HEK293T (cell line): ENCODE data around the gene IGSF22.

Experiments used
- CTCF ChIA-PET: fragments of 350-600 bp; formaldehyde crosslinking; extraction: SDS; loops from one replicate; lab custom pipeline; 2021; ENCODE audit warnings: antibody characterized with exemption, inconsistent platforms; lab: Yijun Ruan, JAX
- POLR2A ChIA-PET: fragments of 350-600 bp; formaldehyde crosslinking; extraction: SDS; loops from one replicate; lab custom pipeline; 2020; ENCODE audit warnings: antibody characterized with exemption, inconsistent platforms; lab: Yijun Ruan, JAX
- DNase-seq: peaks from one replicate; pipeline ENCODE4 v3.0.0; 2012; ENCODE audit warnings: mixed read lengths; ENCODE audit errors: extremely low spot score
- ARNT ChIP-seq: fragments of 450-650 bp; IDR thresholded peaks from 2 replicates; pipeline ENCODE4 v1.6.1; 2017; ENCODE audit warnings: mild to moderate bottlenecking
- BHLHE40 ChIP-seq: fragments of 450-650 bp; IDR thresholded peaks from 2 replicates; pipeline ENCODE4 v1.6.1; 2016; ENCODE audit warnings: mild to moderate bottlenecking, moderate library complexity, borderline replicate concordance
- CTBP1 ChIP-seq: fragments of 450-650 bp; IDR thresholded peaks from 2 replicates; pipeline ENCODE4 v1.6.1; 2016; ENCODE audit warnings: borderline replicate concordance
- ELF4 ChIP-seq: fragments of 450-650 bp; IDR thresholded peaks from 2 replicates; pipeline ENCODE4 v1.6.1; 2017; ENCODE audit warnings: antibody characterized with exemption
- FOXA1 ChIP-seq: fragments of 450-650 bp; IDR thresholded peaks from 2 replicates; pipeline ENCODE4 v1.6.1; 2016; ENCODE audit warnings: mild to moderate bottlenecking
- FOXK2 ChIP-seq: fragments of 450-650 bp; IDR thresholded peaks from 2 replicates; pipeline ENCODE4 v1.6.1; 2016; ENCODE audit warnings: mild to moderate bottlenecking
- FOXM1 ChIP-seq: fragments of 450-650 bp; IDR thresholded peaks from 2 replicates; pipeline ENCODE4 v1.6.1; 2017; ENCODE audit warnings: mild to moderate bottlenecking, borderline replicate concordance
- HDGF ChIP-seq: fragments of 450-650 bp; IDR thresholded peaks from 2 replicates; pipeline ENCODE4 v1.6.1; 2017; ENCODE audit warnings: antibody characterized with exemption, borderline replicate concordance
- L3MBTL2 ChIP-seq: fragments of 450-650 bp; conservative IDR thresholded peaks from 2 replicates; pipeline ENCODE4 v1.6.1; 2016; ENCODE audit warnings: mild to moderate bottlenecking
- LEF1 ChIP-seq: fragments of 450-650 bp; IDR thresholded peaks from 2 replicates; pipeline ENCODE4 v1.6.1; 2017; ENCODE audit warnings: mild to moderate bottlenecking, borderline replicate concordance
- NFRKB ChIP-seq: fragments of 450-650 bp; IDR thresholded peaks from 2 replicates; pipeline ENCODE4 v1.6.1; 2016; ENCODE audit warnings: mild to moderate bottlenecking, moderate library complexity
- PKNOX1 ChIP-seq: fragments of 450-650 bp; IDR thresholded peaks from 2 replicates; pipeline ENCODE4 v1.6.1; 2016
- SP1 ChIP-seq: fragments of 450-650 bp; IDR thresholded peaks from 2 replicates; pipeline ENCODE4 v1.6.1; 2017
- SUZ12 ChIP-seq: fragments of 450-650 bp; IDR thresholded peaks from 2 replicates; pipeline ENCODE4 v1.6.1; 2016; ENCODE audit warnings: mild to moderate bottlenecking
- TARDBP ChIP-seq: fragments of 450-650 bp; IDR thresholded peaks from 2 replicates; pipeline ENCODE4 v1.6.1; 2016
- ZNF384 ChIP-seq: fragments of 450-650 bp; IDR thresholded peaks from 2 replicates; pipeline ENCODE4 v1.6.1; 2016

Gene IGSF22

GRCh38 chr11:18761741-18762140 is 35.8 kb upstream of the IGSF22 start:
- CTCF ChIA-PET: no interaction called here

DNA sequence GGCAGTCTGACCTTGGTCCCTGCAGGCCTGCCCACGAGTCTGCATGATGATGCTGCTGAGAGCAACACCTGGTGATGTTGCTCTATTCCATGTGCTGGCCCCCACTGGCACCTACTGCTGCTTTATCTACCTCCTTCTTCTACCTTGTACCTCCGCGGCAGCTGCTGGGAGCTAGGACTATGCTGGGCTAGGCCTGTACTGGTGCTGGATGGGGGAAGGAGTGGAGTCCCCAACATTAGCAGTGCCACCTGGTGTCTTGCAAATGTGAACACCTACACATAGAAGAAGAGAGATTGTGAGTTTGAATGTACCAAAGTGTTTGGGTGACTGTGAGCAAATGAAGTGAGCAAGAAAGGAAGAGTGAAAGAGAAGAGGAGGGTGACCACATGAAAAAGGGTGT is 35.2 kb upstream of the IGSF22 start:
- no peak for TF ChIP-seq SUZ12
- no peak for TF ChIP-seq L3MBTL2
- TF ChIP-seq CTBP1: no peak
- TF ChIP-seq NFRKB: no peak
- TF ChIP-seq BHLHE40: no peak
- no peak for TF ChIP-seq SP1
- no peak for TF ChIP-seq LEF1
- TF ChIP-seq FOXA1: no peak
- no peak for TF ChIP-seq TARDBP
- TF ChIP-seq ARNT: no peak
- TF ChIP-seq PKNOX1: no peak
- TF ChIP-seq FOXK2: no peak
- no peak for TF ChIP-seq FOXM1
- no peak for TF ChIP-seq ELF4
- no peak for TF ChIP-seq HDGF
- no peak for TF ChIP-seq ZNF384
- CTCF ChIA-PET: no interaction called here
- DNase-seq: no peak
- POLR2A ChIA-PET: no interaction called here

More at GRCh38 chr11:18761741-18762140, 35.8 kb upstream of the IGSF22 start:
- TF ChIP-seq FOXM1 (no peak), ELF4 (no peak), FOXK2 (no peak), FOXA1 (no peak), NFRKB (no peak), ZNF384 (no peak), HDGF (no peak), LEF1 (no peak), SUZ12 (no peak), L3MBTL2 (no peak), CTBP1 (no peak), TARDBP (no peak), BHLHE40 (no peak), ARNT (no peak), SP1 (no peak), PKNOX1 (no peak)
- POLR2A ChIA-PET: no interaction called here
- DNase-seq: no peak

- DNase-seq: no peak
- ChIA-PET CTCF (interaction anchor here (0.6 to 1.3 kb wide), 5 partner anchors 30 to 648 kb away, joined by 3 to 6 read pairs (median 3); no protein-coding TSS in a partner anchor), POLR2A (interaction anchor here (0.6 kb wide), 1 partner anchor 235 kb away, joined by 3 read pairs; no protein-coding TSS in a partner anchor)
- no peak for TF ChIP-seq ELF4
- TF ChIP-seq BHLHE40: no peak
These were observed 31.8 kb upstream of the IGSF22 start for GRCh38 chr11:18757811-18758210.

DNA sequence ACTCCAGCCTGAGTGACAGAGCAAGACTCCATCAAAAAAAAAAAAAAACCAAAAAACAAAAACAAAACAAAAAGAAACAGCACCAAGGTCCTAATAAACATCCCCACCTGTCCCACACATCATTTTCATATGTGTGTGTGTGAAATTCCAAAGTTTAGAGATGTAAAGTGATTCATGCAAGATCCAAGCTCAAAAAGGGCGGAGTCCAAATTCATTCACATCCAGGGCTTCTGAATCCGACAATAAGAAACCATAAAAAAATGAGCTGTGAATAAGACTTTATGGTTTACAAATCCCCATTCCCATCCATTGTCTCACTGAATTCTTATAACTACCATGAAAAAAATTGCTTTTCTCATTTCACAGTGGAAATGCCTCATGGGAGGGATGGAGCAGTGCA is 30.9 kb upstream of the IGSF22 start:
- TF ChIP-seq FOXK2: no peak
- TF ChIP-seq SUZ12: no peak
- TF ChIP-seq NFRKB: no peak
- TF ChIP-seq PKNOX1: no peak
- no peak for TF ChIP-seq HDGF
- no peak for TF ChIP-seq FOXM1
- no peak for TF ChIP-seq L3MBTL2
- TF ChIP-seq ELF4: no peak
- no peak for TF ChIP-seq FOXA1
- no peak for TF ChIP-seq LEF1
- no peak for TF ChIP-seq CTBP1
- no peak for TF ChIP-seq SP1
- TF ChIP-seq ARNT: no peak
- no peak for TF ChIP-seq BHLHE40
- TF ChIP-seq ZNF384: no peak
- TF ChIP-seq TARDBP: no peak
- POLR2A ChIA-PET: no interaction called here
- DNase-seq: no peak
- CTCF ChIA-PET: no interaction called here

DNA sequence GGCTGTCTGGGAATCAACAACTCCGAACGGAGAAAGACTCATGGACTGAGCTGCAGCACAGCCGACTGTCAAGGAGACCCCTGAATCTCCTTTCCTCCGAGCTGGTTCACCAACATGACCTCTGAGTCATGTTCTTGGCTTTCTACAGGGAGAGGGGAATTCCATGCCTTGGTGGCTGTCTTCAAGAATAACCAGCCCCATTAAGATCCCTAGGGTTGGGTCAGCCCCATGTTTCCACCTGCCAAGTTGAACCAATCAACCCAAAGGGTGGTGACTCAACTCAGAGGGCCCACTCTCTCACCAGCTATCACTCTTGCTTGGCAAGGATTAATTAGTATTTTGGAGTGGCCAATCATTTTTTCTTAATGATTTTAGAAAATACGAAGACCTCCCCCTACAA is 28.3 kb upstream of the IGSF22 start:
- no peak for TF ChIP-seq SUZ12
- TF ChIP-seq ELF4: no peak
- no peak for TF ChIP-seq TARDBP
- no peak for TF ChIP-seq SP1
- no peak for TF ChIP-seq HDGF
- CTCF ChIA-PET: no interaction called here
- POLR2A ChIA-PET: no interaction called here
- no peak for DNase-seq

DNA sequence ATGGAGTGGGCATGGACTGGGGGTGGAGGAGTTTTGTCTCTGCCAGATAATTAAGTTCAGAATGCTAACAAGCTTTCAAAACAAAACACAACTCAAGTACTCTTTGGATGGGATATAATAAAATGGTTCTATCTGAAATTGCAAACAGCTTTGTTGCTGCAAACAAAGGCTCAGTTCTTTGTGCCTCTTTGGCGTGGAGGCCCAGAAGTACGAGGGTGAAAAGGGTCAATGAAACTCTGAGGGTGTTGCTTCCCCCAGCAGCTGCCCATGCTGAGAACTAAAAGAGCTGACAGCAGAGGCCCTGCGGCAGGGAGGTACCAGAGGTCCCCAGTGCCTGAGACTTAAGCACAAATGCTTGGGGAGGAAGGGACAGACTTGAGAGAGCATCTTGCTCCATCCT is 26.5 kb upstream of the IGSF22 start:
- ChIA-PET CTCF (no interaction called here), POLR2A (no interaction called here)
- TF ChIP-seq ELF4 (no peak), TARDBP (no peak), SUZ12 (no peak), SP1 (no peak)
- DNase-seq: no peak

DNA sequence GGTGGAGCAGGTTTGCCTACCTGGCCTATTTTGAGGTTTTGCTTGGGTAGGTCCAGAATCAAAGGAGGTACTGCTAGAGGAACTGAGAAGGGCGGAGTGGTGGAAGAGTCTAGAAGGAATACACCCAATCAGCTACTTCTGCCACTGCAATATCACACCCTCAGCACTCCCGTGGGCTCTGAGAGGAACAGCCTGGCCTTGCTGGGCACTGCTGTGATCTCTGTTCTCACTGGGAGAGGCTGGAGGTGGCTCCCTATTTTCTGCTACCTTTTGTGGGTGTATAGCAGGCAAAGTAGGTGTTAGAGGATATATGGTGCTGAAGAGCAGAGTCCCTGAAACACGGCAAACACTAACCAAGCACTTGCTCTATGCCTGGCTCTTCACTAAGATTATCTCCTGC is 25.0 kb upstream of the IGSF22 start:
- no peak for DNase-seq
- POLR2A ChIA-PET: interaction anchor here (0.6 kb wide), 1 partner anchor 15 kb away, joined by 3 read pairs; no protein-coding TSS in a partner anchor
- CTCF ChIA-PET: no interaction called here
- TF ChIP-seq FOXM1: no peak
- no peak for TF ChIP-seq ELF4
- TF ChIP-seq ARNT: no peak
- TF ChIP-seq CTBP1: no peak
- TF ChIP-seq NFRKB: no peak
- TF ChIP-seq ZNF384: no peak
- TF ChIP-seq HDGF: no peak
- TF ChIP-seq SUZ12: no peak
- no peak for TF ChIP-seq TARDBP
- TF ChIP-seq SP1: no peak
- TF ChIP-seq FOXK2: no peak
